Posterior cingulate gyrus (tissue), 11 donors: ENCODE results near the gene OSBPL8.
"Not testable (repeated sequence)": the region's sequence is repeated elsewhere in the genome, so short reads cannot be mapped to it uniquely, and the experiment has no call there.

Source experiments
- DNase-seq, 10 donors: peaks; one replicate each; pipeline versions ENCODE4 v3.0.0 to v3.0.0-alpha.2; 2020 to 2021; ENCODE audit warnings: mixed read lengths in 3 of 10
- intact Hi-C: fragments of 100-400 bp; cut with DNase I; formaldehyde crosslinking; loops from one replicate; pipeline ENCODE4 v1.15.1; 2023

Gene OSBPL8

GRCh38 chr12:76375470-76375869 lies 184.1 kb downstream of the OSBPL8 start:
- intact Hi-C loops, result no loop called here
- DNase-seq, result no peak

- DNase-seq, result no peak
- intact Hi-C loops, result no loop called here
These were observed 185.1 kb downstream of the OSBPL8 start for GRCh38 chr12:76374386-76375020.

GRCh38 chr12:76368230-76368629 lies 191.3 kb downstream of the OSBPL8 start:
- DNase-seq, result no peak
- intact Hi-C loops, result no loop called here

GRCh38 chr12:76366163-76366562 lies 193.4 kb downstream of the OSBPL8 start:
- intact Hi-C loops, result no loop called here
- no peak for DNase-seq

- DNase-seq, intact Hi-C loops: not testable (repeated sequence)
These were observed 195.4 kb downstream of the OSBPL8 start for GRCh38 chr12:76364131-76364530.

- peak in 2 of 10 donors; percentile 50 to 55 for DNase-seq
- intact Hi-C loops, result no loop called here
These were observed 199.3 kb downstream of the OSBPL8 start for GRCh38 chr12:76360316-76360715.

GRCh38 chr12:76356071-76356470 lies 203.5 kb downstream of the OSBPL8 start:
- intact Hi-C loops, result no loop called here
- no peak for DNase-seq

- DNase-seq, result peak; percentile 86 to 99 (median 93)
- intact Hi-C loops, result loop anchor here (2.0 to 10.0 kb wide), 4 partner anchors 193 to 821 kb away; no protein-coding TSS in a partner anchor
These were observed 211.3 kb downstream of the OSBPL8 start, which contains the start of gene BBS10 for GRCh38 chr12:76348079-76348901. Gene BBS10, minus strand, starts transcription at chr12:76348415. Its CDS starts 57 bp downstream, at chr12:76348358.

- intact Hi-C loops, result loop anchor here (2.0 to 10.0 kb wide), 4 partner anchors 192 to 836 kb away; partner anchors contain the start of gene KRR1
- DNase-seq, result peak in 5 of 10 donors; percentile 28 to 83 (median 43)
These were observed 212.7 kb downstream of the OSBPL8 start for GRCh38 chr12:76346798-76347420.

- intact Hi-C loops, result loop anchor here (2.0 to 10.0 kb wide), 4 partner anchors 191 to 835 kb away; partner anchors contain the start of gene KRR1
These were observed 213.3 kb downstream of the OSBPL8 start for GRCh38 chr12:76346236-76346635.

GRCh38 chr12:76345569-76345968 lies 214.0 kb downstream of the OSBPL8 start:
- intact Hi-C loops, result loop anchor here (5.0 to 10.0 kb wide), 3 partner anchors 191 to 818 kb away; no protein-coding TSS in a partner anchor
- no peak for DNase-seq

More at GRCh38 chr12:76346236-76346635, 213.3 kb downstream of the OSBPL8 start:
- no peak for DNase-seq

- intact Hi-C loops, result loop anchor here (10.0 kb wide), 1 partner anchor 187 kb away; no protein-coding TSS in a partner anchor
- DNase-seq, result no peak
These were observed 218.0 kb downstream of the OSBPL8 start for GRCh38 chr12:76341436-76342030.

- intact Hi-C loops, result loop anchor here (10.0 kb wide), 1 partner anchor 186 kb away; no protein-coding TSS in a partner anchor
- DNase-seq, result no peak
These were observed 218.7 kb downstream of the OSBPL8 start for GRCh38 chr12:76340680-76341435.

GRCh38 chr12:76337583-76337982 lies 222.0 kb downstream of the OSBPL8 start:
- intact Hi-C loops, result loop anchor here (10.0 kb wide), 1 partner anchor 53 kb away; no protein-coding TSS in a partner anchor
- no peak for DNase-seq

GRCh38 chr12:76332606-76333005 lies 227.0 kb downstream of the OSBPL8 start:
- intact Hi-C loops, result loop anchor here (10.0 kb wide), 1 partner anchor 48 kb away; no protein-coding TSS in a partner anchor
- DNase-seq, result no peak

- intact Hi-C loops, result loop anchor here (10.0 kb wide), 1 partner anchor 45 kb away; no protein-coding TSS in a partner anchor
- DNase-seq, result no peak
These were observed 230.0 kb downstream of the OSBPL8 start for GRCh38 chr12:76329606-76330005.

GRCh38 chr12:76329159-76329558 lies 230.4 kb downstream of the OSBPL8 start:
- no peak for DNase-seq
- intact Hi-C loops, result no loop called here

GRCh38 chr12:76319595-76320319 lies 239.8 kb downstream of the OSBPL8 start:
- intact Hi-C loops, DNase-seq: not testable (repeated sequence)
